Small intestine (tissue), 7 donors: ENCODE data around the gene CYTIP. TPM values are rescaled to one million over a fixed set of nuclear protein-coding genes. Genes with fewer than 3 reads are reported as not detected.

ENCODE experiments used
- DNase-seq, 2 donors: peaks; one replicate each; pipeline versions ENCODE4 v3.0.0 to v3.0.0-alpha.2; 2013
- FAIRE-seq: peaks from 2 replicates; lab custom pipeline; 2012; peaks lifted over from hg19 to GRCh38; lab: Jason Lieb, UNC
- H3K27ac ChIP-seq, 3 donors: one replicate each; pipeline ENCODE4 v1.5.1; 2013; ENCODE audit warnings: low read length in 2 of 3, mild to moderate bottlenecking in 2 of 3, control low read depth in 1 of 3, inconsistent platforms in 1 of 3, low read depth in 1 of 3, moderate library complexity in 1 of 3
- H3K27me3 ChIP-seq, 3 donors: one replicate each; pipeline ENCODE4 v1.6.1; 2013; ENCODE audit warnings: low read length in 3 of 3, inconsistent platforms in 1 of 3; ENCODE audit not compliant: control insufficient read depth in 3 of 3, insufficient read depth in 3 of 3
- H3K36me3 ChIP-seq, 3 donors: one replicate each; pipeline ENCODE4 v1.6.1; 2013; ENCODE audit warnings: low read length in 3 of 3, inconsistent platforms in 1 of 3, low read depth in 1 of 3, mild to moderate bottlenecking in 1 of 3, moderate library complexity in 1 of 3; ENCODE audit not compliant: control insufficient read depth in 3 of 3, insufficient read depth in 2 of 3
- H3K4me1 ChIP-seq, 3 donors: one replicate each; pipeline ENCODE4 v1.6.1; 2013; ENCODE audit warnings: low read length in 2 of 3, inconsistent platforms in 1 of 3, low read depth in 1 of 3, mild to moderate bottlenecking in 1 of 3, moderate library complexity in 1 of 3; ENCODE audit not compliant: control insufficient read depth in 3 of 3, insufficient read depth in 2 of 3
- H3K4me3 ChIP-seq, 3 donors: one replicate each; pipeline ENCODE4 v1.5.1; 2013; ENCODE audit warnings: low read length in 3 of 3, control low read depth in 1 of 3, inconsistent platforms in 1 of 3, low read depth in 1 of 3, mild to moderate bottlenecking in 1 of 3, moderate library complexity in 1 of 3
- H3K9me3 ChIP-seq, 2 donors: one replicate each; pipeline ENCODE4 v1.6.1; 2013; ENCODE audit warnings: low read depth in 1 of 2, low read length in 1 of 2; ENCODE audit not compliant: control insufficient read depth in 2 of 2, insufficient read depth in 1 of 2
- WGBS, 3 donors: extraction: QIAGEN DNeasy Blood & Tissue Kit; methylation state at CpG; one replicate each; pipeline ENCODE4 v1.1.7; 2013; 5-methylcytosine and 5-hydroxymethylcytosine counted together
- polyA plus RNA-seq, 4 donors: library from polyadenylated mRNA; stranded (reverse) in 3 of 4; unstranded in 1 of 4; fragments of 200-250 nt in 3 of 4; fragments of 120-200 nt in 1 of 4; gene quantifications; one replicate each; pipeline versions ENCODE4 v1.2.1 to v1.2.3, GENCODE V29; 2013
- donor health status: healthy with polysubstance abuse.
- donor health status: control.
- donor health status: control.
- donor health status: Bipolar disorder and iron deficiency.
- donor health status: healthy.

Gene CYTIP
- polyA plus RNA-seq, 4 donors, result 9.4 to 19.8 (median 16.6) TPM

GRCh38 chr2:157480182-157480961 is 36.5 kb upstream of the CYTIP start:
- Histone ChIP-seq H3K27me3 (no peaks in the 10 kb centered on the region), H3K9me3 (peaks cover 0 to 2% of the 10 kb centered on the region in 2 donors), H3K36me3 (peaks cover 0 to 9% (median 0%) of the 10 kb centered on the region in 3 donors), H3K4me1 (peaks cover 3 to 19% (median 3%) of the 10 kb centered on the region in 3 donors), H3K27ac (peak overlapping the region; percentile 63 to 71 (median 63)), H3K4me3 (no peak overlapping the region)
- DNase-seq (peak; percentile 72 to 73), FAIRE-seq (no peak)
- 24 to 60% (median 27%) methylated on average over 3 of the region's 3 CpGs for WGBS, 3 donors

- Histone ChIP-seq H3K36me3 (peaks cover 0 to 9% (median 0%) of the 10 kb centered on the region in 3 donors), H3K27ac (peak overlapping the region in 2 of 3 donors; percentile 32 to 63), H3K9me3 (peaks cover 0 to 2% of the 10 kb centered on the region in 2 donors), H3K27me3 (no peaks in the 10 kb centered on the region), H3K4me3 (no peak overlapping the region), H3K4me1 (peaks cover 3 to 17% (median 3%) of the 10 kb centered on the region in 3 donors)
- FAIRE-seq, result no peak
- 89 to 91% (median 91%) methylated on average over 7 of the region's 7 CpGs for WGBS, 3 donors
- peak in 1 of 2 donors; percentile 41 for DNase-seq
These were observed 35.5 kb upstream of the CYTIP start for GRCh38 chr2:157479081-157480027.

GRCh38 chr2:157477919-157478318 is 34.0 kb upstream of the CYTIP start:
- H3K36me3 ChIP-seq, result peaks cover 0 to 9% (median 0%) of the 10 kb centered on the region in 3 donors
- H3K27me3 ChIP-seq, result no peaks in the 10 kb centered on the region
- DNase-seq, result no peak
- H3K27ac ChIP-seq, result no peak overlapping the region
- no peak overlapping the region for H3K4me3 ChIP-seq
- H3K4me1 ChIP-seq, result peaks cover 3 to 17% (median 3%) of the 10 kb centered on the region in 3 donors
- H3K9me3 ChIP-seq, result peaks cover 0 to 2% of the 10 kb centered on the region in 2 donors
- no peak for FAIRE-seq

GRCh38 chr2:157476953-157477709 is 33.2 kb upstream of the CYTIP start:
- FAIRE-seq, result no peak
- Histone ChIP-seq H3K9me3 (no peaks in the 10 kb centered on the region), H3K4me3 (no peak overlapping the region), H3K36me3 (peaks cover 0 to 9% (median 0%) of the 10 kb centered on the region in 3 donors), H3K27ac (no peak overlapping the region), H3K4me1 (peaks cover 3 to 17% (median 3%) of the 10 kb centered on the region in 3 donors), H3K27me3 (no peaks in the 10 kb centered on the region)
- peak in 1 of 2 donors; percentile 52 for DNase-seq

- FAIRE-seq, result no peak
- Histone ChIP-seq H3K27ac (no peak overlapping the region), H3K27me3 (no peaks in the 10 kb centered on the region), H3K4me1 (peaks cover 3 to 16% (median 4%) of the 10 kb centered on the region in 3 donors), H3K9me3 (no peaks in the 10 kb centered on the region), H3K4me3 (no peak overlapping the region), H3K36me3 (peaks cover 0 to 9% (median 0%) of the 10 kb centered on the region in 3 donors)
- 88 to 94% (median 92%) methylated on average over 12 of the region's 12 CpGs for WGBS, 3 donors
- no peak for DNase-seq
These were observed 32.0 kb upstream of the CYTIP start for GRCh38 chr2:157475722-157476390.

GRCh38 chr2:157473581-157473980 is 29.7 kb upstream of the CYTIP start:
- H3K9me3 ChIP-seq, result no peaks in the 10 kb centered on the region
- H3K27me3 ChIP-seq, result no peaks in the 10 kb centered on the region
- H3K36me3 ChIP-seq, result no peaks in the 10 kb centered on the region
- peaks cover 0 to 2% (median 0%) of the 10 kb centered on the region in 3 donors for H3K4me1 ChIP-seq
- no peak overlapping the region for H3K27ac ChIP-seq
- H3K4me3 ChIP-seq, result no peak overlapping the region
- FAIRE-seq (no peak), DNase-seq (no peak)

GRCh38 chr2:157471078-157471477 is 27.2 kb upstream of the CYTIP start:
- FAIRE-seq (no peak), DNase-seq (no peak)
- 71 to 86% (median 85%) methylated on average over 3 of the region's 3 CpGs for WGBS, 3 donors
- peaks cover 0 to 4% (median 0%) of the 10 kb centered on the region in 3 donors for H3K36me3 ChIP-seq
- H3K4me3 ChIP-seq, result no peak overlapping the region
- H3K27me3 ChIP-seq, result no peaks in the 10 kb centered on the region
- peak overlapping the region in 2 of 3 donors; percentile 35 to 71 for H3K27ac ChIP-seq
- H3K4me1 ChIP-seq, result peaks cover 0 to 2% (median 0%) of the 10 kb centered on the region in 3 donors
- no peaks in the 10 kb centered on the region for H3K9me3 ChIP-seq
